ENCODE data around the gene ZBTB8A.
"Not testable (repeated sequence)": the region's sequence is repeated elsewhere in the genome, so short reads cannot be mapped to it uniquely, and the experiment has no call there.

DNA sequence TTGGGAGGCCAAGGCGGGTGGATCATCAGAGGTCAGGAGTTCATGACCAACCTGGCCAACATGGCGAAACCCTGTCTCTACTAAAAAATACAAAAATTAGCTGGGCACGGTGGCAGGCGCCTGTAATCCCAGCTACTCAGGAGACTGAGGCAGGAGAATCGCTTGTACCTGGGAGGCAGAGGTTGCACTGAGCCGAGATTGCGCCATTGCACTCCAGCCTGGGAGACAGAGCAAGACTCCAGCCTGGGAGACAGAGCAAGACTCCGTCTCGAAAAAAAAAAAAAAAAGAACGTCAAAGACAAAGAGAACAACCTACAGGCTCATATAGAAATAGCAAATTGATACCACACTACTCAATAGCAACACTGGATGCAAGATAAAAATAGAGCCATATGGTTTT, 10.7 kb upstream of the ZBTB8A start:
- not testable (repeated sequence) for TF ChIP-seq CTCF (IDR thresholded peaks at IDR 0.05 in 8 of 11, conservative IDR thresholded peaks at IDR 0.05 in 3 of 11); POLR2AphosphoS5 (IDR thresholded peaks at IDR 0.05)
